D721Med (cell line): ENCODE results near the gene WASF3.

ENCODE experiments used
- DNase-seq: peaks from one replicate; pipeline ENCODE4 v3.0.0; 2011; ENCODE audit warnings: low spot score; ENCODE audit not compliant: insufficient read length
- FAIRE-seq: peaks from 2 replicates; lab custom pipeline; 2011; peaks lifted over from hg19 to GRCh38; lab: Jason Lieb, UNC
- CTCF ChIP-seq: IDR thresholded peaks from 2 replicates; pipeline ENCODE4 v1.5.1; 2012; ENCODE audit warnings: mild to moderate bottlenecking, control low read depth; ENCODE audit not compliant: insufficient read depth; ENCODE audit errors: missing control alignments

WASF3 gene

GRCh38 chr13:26668357-26669146 lies 111.1 kb downstream of the WASF3 start:
- DNase-seq (no peak), FAIRE-seq (no peak)
- TF ChIP-seq CTCF: no peak

- FAIRE-seq (no peak), DNase-seq (no peak)
- no peak for TF ChIP-seq CTCF
Measured at GRCh38 chr13:26673890-26674289, 116.4 kb downstream of the WASF3 start.

- no peak for DNase-seq
- FAIRE-seq: no peak
- TF ChIP-seq CTCF: no peak
Measured at GRCh38 chr13:26677156-26677555, 119.7 kb downstream of the WASF3 start.

GRCh38 chr13:26678330-26678729 lies 120.8 kb downstream of the WASF3 start:
- no peak for FAIRE-seq
- DNase-seq: no peak
- TF ChIP-seq CTCF: no peak

- no peak for TF ChIP-seq CTCF
- DNase-seq: no peak
- no peak for FAIRE-seq
Measured at GRCh38 chr13:26678796-26679195, 121.3 kb downstream of the WASF3 start.

GRCh38 chr13:26679411-26680122 lies 122.1 kb downstream of the WASF3 start:
- no peak for DNase-seq
- no peak for TF ChIP-seq CTCF
- FAIRE-seq: no peak

- no peak for FAIRE-seq
- TF ChIP-seq CTCF: no peak
- no peak for DNase-seq
Measured at GRCh38 chr13:26680123-26680450, 122.6 kb downstream of the WASF3 start.
